Central memory CD4-positive, alpha-beta T cell (primary cell): ENCODE measurements around the gene DUSP9.
"Not testable (repeated sequence)": the region's sequence is repeated elsewhere in the genome, so short reads cannot be mapped to it uniquely, and the experiment has no call there.

ENCODE experiments used
- DNase-seq: peaks from one replicate; pipeline ENCODE4 v3.0.0; 2022

Gene DUSP9

GRCh38 chrX:153673428-153674218 is 26.6 kb downstream of the DUSP9 start, which contains the start of gene PNCK:
PNCK (minus strand) TSS chrX:153673813; CDS start chrX:153673076, 737 bp downstream.
- no peak for DNase-seq

GRCh38 chrX:153674219-153674851 is 27.3 kb downstream of the DUSP9 start:
- no peak for DNase-seq

- DNase-seq = no peak
Observed at GRCh38 chrX:153681175-153681574, 34.2 kb downstream of the DUSP9 start.

GRCh38 chrX:153683486-153683885 is 36.5 kb downstream of the DUSP9 start:
- not testable (repeated sequence) for DNase-seq

GRCh38 chrX:153684467-153685155 is 37.6 kb downstream of the DUSP9 start:
- DNase-seq = no peak

GRCh38 chrX:153685156-153685536 is 38.1 kb downstream of the DUSP9 start:
- DNase-seq = no peak

GRCh38 chrX:153685751-153686696 is 39.0 kb downstream of the DUSP9 start:
- no peak for DNase-seq

- no peak for DNase-seq
Observed at GRCh38 chrX:153686711-153687110, 39.7 kb downstream of the DUSP9 start.

- no peak for DNase-seq
Observed at GRCh38 chrX:153687121-153688039, 40.4 kb downstream of the DUSP9 start, which contains the start of gene SLC6A8. SLC6A8 (plus strand) TSS chrX:153687926; CDS start chrX:153688575, 649 bp downstream.

- DNase-seq = no peak
Observed at GRCh38 chrX:153688071-153688470, 41.1 kb downstream of the DUSP9 start.

GRCh38 chrX:153688506-153688905 is 41.5 kb downstream of the DUSP9 start:
- DNase-seq = no peak

GRCh38 chrX:153688911-153689590 is 42.0 kb downstream of the DUSP9 start:
- DNase-seq = no peak

- no peak for DNase-seq
Observed at GRCh38 chrX:153689654-153690465, 42.9 kb downstream of the DUSP9 start.

- no peak for DNase-seq
Observed at GRCh38 chrX:153690466-153690865, 43.5 kb downstream of the DUSP9 start.

GRCh38 chrX:153691032-153691827 is 44.2 kb downstream of the DUSP9 start:
- not testable (repeated sequence) for DNase-seq

GRCh38 chrX:153692003-153692402 is 45.0 kb downstream of the DUSP9 start:
- DNase-seq = no peak

- no peak for DNase-seq
Observed at GRCh38 chrX:153692611-153693156, 45.7 kb downstream of the DUSP9 start.
